A549 (cell line): ENCODE results near the gene XIST.

Experiments
- EP300 ChIP-seq, 2 experiments: fragments of >200 bp; sonication (Bioruptor Twin); formaldehyde crosslinking; IDR thresholded peaks; 2 replicates in 1 of 2; 3 replicates in 1 of 2; pipeline ENCODE4 v1.6.1; 2016 to 2017
- HOXA7 ChIP-seq: fragments of 250-450 bp; sonication (Bioruptor Pico); IDR thresholded peaks from 2 replicates; pipeline ENCODE4 v1.5.0; 2020; ENCODE audit warnings: mild to moderate bottlenecking, moderate library complexity
- JUNB ChIP-seq: fragments of >200 bp; sonication (Bioruptor Twin); formaldehyde crosslinking; IDR thresholded peaks from 2 replicates; pipeline ENCODE4 v1.6.1; 2016
- MYC ChIP-seq: IDR thresholded peaks from 2 replicates; pipeline ENCODE4 v1.6.1; 2012; ENCODE audit warnings: mild to moderate bottlenecking, inconsistent platforms, low read length, improper control_type of control experiment, borderline replicate concordance
- POLR2A ChIP-seq: IDR thresholded peaks from 2 replicates; pipeline ENCODE4 v1.6.1; 2012; ENCODE audit warnings: mild to moderate bottlenecking, low read length
- RAD21 ChIP-seq, 2 experiments: fragments of >200 bp in 1 of 2; sonication (Bioruptor Twin) in 1 of 2; formaldehyde crosslinking in 1 of 2; IDR thresholded peaks in 1 of 2; conservative IDR thresholded peaks in 1 of 2; 2 replicates in 1 of 2; 3 replicates in 1 of 2; pipeline ENCODE4 v1.6.1; 2012 to 2018; ENCODE audit warnings: inconsistent platforms in 1 of 2
- SMC3 ChIP-seq: fragments of >200 bp; sonication (Bioruptor Twin); formaldehyde crosslinking; IDR thresholded peaks from 3 replicates; pipeline ENCODE4 v1.6.1; 2018; ENCODE audit warnings: inconsistent platforms
- ZFP36 ChIP-seq: fragments of 450-650 bp; IDR thresholded peaks from 2 replicates; pipeline ENCODE4 v1.6.1; 2014; ENCODE audit warnings: borderline replicate concordance; ENCODE audit not compliant: partially characterized antibody
- TF ChIP-seq, protein P1 (sequence below): fragments of >200 bp; sonication (Bioruptor Twin); formaldehyde crosslinking; IDR thresholded peaks from 3 replicates; pipeline ENCODE4 v1.5.1; 2016
- TF ChIP-seq, protein P2 (sequence below): IDR thresholded peaks from 2 replicates; pipeline ENCODE4 v1.6.1; 2012; ENCODE audit warnings: low read depth, borderline replicate concordance
- TF ChIP-seq, protein P3 (sequence below): fragments of 150-350 bp; IDR thresholded peaks from 2 replicates; pipeline ENCODE4 v1.6.1; 2014; ENCODE audit warnings: low read depth, mild to moderate bottlenecking, low read length
- TF ChIP-seq, protein P4 (sequence below): fragments of 450-650 bp; IDR thresholded peaks from 2 replicates; pipeline ENCODE4 v1.6.1; 2014; ENCODE audit warnings: antibody characterized with exemption

DNA sequence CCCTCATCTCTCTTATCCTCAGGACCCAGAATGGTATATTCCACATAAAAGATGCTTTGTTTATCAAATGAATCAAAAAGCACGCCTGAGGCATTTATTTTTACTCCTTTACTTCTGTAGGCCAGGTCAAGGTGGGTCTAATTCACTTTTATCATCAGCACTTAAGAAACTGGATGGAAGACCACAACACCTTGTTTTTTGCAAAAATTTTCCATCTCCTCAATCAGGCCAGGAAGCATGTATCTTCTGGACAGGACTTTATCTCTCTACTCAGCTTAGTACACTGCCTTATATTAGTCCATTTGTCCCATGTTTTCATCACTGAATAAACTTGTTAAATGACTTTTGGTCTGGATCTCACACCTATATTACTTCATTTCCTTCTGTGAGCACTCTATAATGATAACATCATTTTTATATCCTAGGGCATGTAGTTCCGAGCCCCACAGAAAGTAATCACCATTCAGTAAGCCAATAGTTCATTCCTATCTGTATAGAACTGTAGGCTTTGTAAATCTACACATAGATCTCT lies 29.0 kb downstream of the XIST start:
- no peak for TF ChIP-seq RAD21 (conservative IDR thresholded peaks at IDR 0.05 in 1 of 2, IDR thresholded peaks at IDR 0.05 in 1 of 2)
- TF ChIP-seq, protein P1, sequence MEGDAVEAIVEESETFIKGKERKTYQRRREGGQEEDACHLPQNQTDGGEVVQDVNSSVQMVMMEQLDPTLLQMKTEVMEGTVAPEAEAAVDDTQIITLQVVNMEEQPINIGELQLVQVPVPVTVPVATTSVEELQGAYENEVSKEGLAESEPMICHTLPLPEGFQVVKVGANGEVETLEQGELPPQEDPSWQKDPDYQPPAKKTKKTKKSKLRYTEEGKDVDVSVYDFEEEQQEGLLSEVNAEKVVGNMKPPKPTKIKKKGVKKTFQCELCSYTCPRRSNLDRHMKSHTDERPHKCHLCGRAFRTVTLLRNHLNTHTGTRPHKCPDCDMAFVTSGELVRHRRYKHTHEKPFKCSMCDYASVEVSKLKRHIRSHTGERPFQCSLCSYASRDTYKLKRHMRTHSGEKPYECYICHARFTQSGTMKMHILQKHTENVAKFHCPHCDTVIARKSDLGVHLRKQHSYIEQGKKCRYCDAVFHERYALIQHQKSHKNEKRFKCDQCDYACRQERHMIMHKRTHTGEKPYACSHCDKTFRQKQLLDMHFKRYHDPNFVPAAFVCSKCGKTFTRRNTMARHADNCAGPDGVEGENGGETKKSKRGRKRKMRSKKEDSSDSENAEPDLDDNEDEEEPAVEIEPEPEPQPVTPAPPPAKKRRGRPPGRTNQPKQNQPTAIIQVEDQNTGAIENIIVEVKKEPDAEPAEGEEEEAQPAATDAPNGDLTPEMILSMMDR = no peak
- TF ChIP-seq JUNB = no peak
- no peak for TF ChIP-seq EP300 (IDR thresholded peaks at IDR 0.05)
- no peak for TF ChIP-seq POLR2A
- TF ChIP-seq, protein P2, sequence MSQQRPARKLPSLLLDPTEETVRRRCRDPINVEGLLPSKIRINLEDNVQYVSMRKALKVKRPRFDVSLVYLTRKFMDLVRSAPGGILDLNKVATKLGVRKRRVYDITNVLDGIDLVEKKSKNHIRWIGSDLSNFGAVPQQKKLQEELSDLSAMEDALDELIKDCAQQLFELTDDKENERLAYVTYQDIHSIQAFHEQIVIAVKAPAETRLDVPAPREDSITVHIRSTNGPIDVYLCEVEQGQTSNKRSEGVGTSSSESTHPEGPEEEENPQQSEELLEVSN = no peak
- TF ChIP-seq HOXA7 (CRISPR knock-in tag) = no peak
- TF ChIP-seq MYC = no peak
- no peak for TF ChIP-seq SMC3
- TF ChIP-seq, protein P3, sequence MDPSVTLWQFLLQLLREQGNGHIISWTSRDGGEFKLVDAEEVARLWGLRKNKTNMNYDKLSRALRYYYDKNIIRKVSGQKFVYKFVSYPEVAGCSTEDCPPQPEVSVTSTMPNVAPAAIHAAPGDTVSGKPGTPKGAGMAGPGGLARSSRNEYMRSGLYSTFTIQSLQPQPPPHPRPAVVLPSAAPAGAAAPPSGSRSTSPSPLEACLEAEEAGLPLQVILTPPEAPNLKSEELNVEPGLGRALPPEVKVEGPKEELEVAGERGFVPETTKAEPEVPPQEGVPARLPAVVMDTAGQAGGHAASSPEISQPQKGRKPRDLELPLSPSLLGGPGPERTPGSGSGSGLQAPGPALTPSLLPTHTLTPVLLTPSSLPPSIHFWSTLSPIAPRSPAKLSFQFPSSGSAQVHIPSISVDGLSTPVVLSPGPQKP = no peak
- TF ChIP-seq, protein P4, sequence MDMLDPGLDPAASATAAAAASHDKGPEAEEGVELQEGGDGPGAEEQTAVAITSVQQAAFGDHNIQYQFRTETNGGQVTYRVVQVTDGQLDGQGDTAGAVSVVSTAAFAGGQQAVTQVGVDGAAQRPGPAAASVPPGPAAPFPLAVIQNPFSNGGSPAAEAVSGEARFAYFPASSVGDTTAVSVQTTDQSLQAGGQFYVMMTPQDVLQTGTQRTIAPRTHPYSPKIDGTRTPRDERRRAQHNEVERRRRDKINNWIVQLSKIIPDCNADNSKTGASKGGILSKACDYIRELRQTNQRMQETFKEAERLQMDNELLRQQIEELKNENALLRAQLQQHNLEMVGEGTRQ = no peak
- TF ChIP-seq ZFP36 = no peak
